K562 (cell line): ENCODE data around the gene NBEA. TPM values are rescaled to one million over a fixed set of nuclear protein-coding genes. Genes with fewer than 3 reads are reported as not detected.

Experiments
- ATAC-seq: fragments of 200-7000 bp; cut with Tn5 transposase; 3 replicates; pipeline ENCODE4 v1.9.1; 2020; ENCODE audit warnings: moderate library complexity
- BruUV-seq: library from RNA; stranded (reverse); fragments of 400-500 nt; replicated peaks from 2 replicates; lab custom pipeline; 2021; lab: Mats Ljungman, UMichigan
- CTCF ChIA-PET: fragments of 300-600 bp; formaldehyde crosslinking; extraction: SDS; loops from one replicate; lab custom pipeline; 2021; ENCODE audit warnings: low intra/inter-chr PET ratio; lab: Yijun Ruan, JAX
- POLR2A ChIA-PET: fragments of 300-600, 350-650 bp; sonication (Branson Sonifier 250); formaldehyde crosslinking; extraction: SDS; loops from one replicate; lab custom pipeline; 2021; ENCODE audit warnings: antibody characterized with exemption, inconsistent platforms; lab: Yijun Ruan, JAX
- DNase-seq, 4 experiments: peaks; one replicate each; pipeline versions ENCODE4 v3.0.0 to v3.0.0-alpha.2; 2011 to 2018; ENCODE audit warnings: low spot score in 3 of 4, mixed read lengths in 3 of 4; ENCODE audit errors: extremely low read depth in 1 of 4
- FAIRE-seq: peaks from 2 replicates; lab custom pipeline; 2011; peaks lifted over from hg19 to GRCh38; lab: Jason Lieb, UNC
- H2AFZ ChIP-seq: 2 replicates; pipeline ENCODE4 v1.6.0; 2011; ENCODE audit warnings: low read depth, low read length, control low read depth, inconsistent platforms
- H3K27ac ChIP-seq: fragments of 200-600 bp; 3 replicates; pipeline ENCODE4 v1.8.0; 2011; ENCODE audit warnings: low read depth, mild to moderate bottlenecking, control low read depth, inconsistent platforms, low read length, moderate library complexity, mixed read lengths; ENCODE audit errors: extremely low read depth
- H3K27me3 ChIP-seq, 2 experiments: fragments of 300-600 bp in 1 of 2; 2 replicates in 1 of 2; 3 replicates in 1 of 2; pipeline versions ENCODE4 v1.6.0 to v1.8.0; 2011; ENCODE audit warnings: inconsistent platforms in 2 of 2, low read length in 2 of 2, mild to moderate bottlenecking in 1 of 2, mixed read lengths in 1 of 2, moderate library complexity in 1 of 2; ENCODE audit not compliant: control insufficient read depth in 2 of 2, insufficient read depth in 2 of 2
- H3K36me3 ChIP-seq: fragments of 300-600 bp; 3 replicates; pipeline ENCODE4 v1.8.0; 2011; ENCODE audit warnings: mild to moderate bottlenecking, low read length, inconsistent platforms; ENCODE audit not compliant: control insufficient read depth, insufficient read depth
- H3K4me1 ChIP-seq, 2 experiments: fragments of 200-600 bp in 1 of 2; replicated peaks in 1 of 2; 2 replicates in 1 of 2; 3 replicates in 1 of 2; pipeline versions ENCODE4 v1.5.1 to v1.8.0; 2011; ENCODE audit warnings: inconsistent platforms in 2 of 2, low read length in 2 of 2, mild to moderate bottlenecking in 1 of 2, mixed read lengths in 1 of 2, moderate library complexity in 1 of 2; ENCODE audit not compliant: control insufficient read depth in 2 of 2, insufficient read depth in 2 of 2
- H3K4me2 ChIP-seq: 2 replicates; pipeline ENCODE4 v1.6.1; 2011; ENCODE audit warnings: low read length, control low read depth, inconsistent platforms, mixed read lengths; ENCODE audit not compliant: insufficient read depth
- H3K4me3 ChIP-seq: fragments of 200-600 bp; sonication (generic), shearing (Covaris generic); 2 replicates; pipeline ENCODE4 v1.5.1; 2016; ENCODE audit warnings: control low read depth, inconsistent platforms
- H3K79me2 ChIP-seq: fragments of 200-600 bp; 3 replicates; pipeline ENCODE4 v1.8.0; 2011; ENCODE audit warnings: low read length, inconsistent platforms; ENCODE audit not compliant: control insufficient read depth, insufficient read depth
- H3K9ac ChIP-seq, 2 experiments: 2 replicates each; pipeline versions ENCODE4 v1.6.0 to v1.6.1; 2011; ENCODE audit warnings: low read depth in 2 of 2, low read length in 2 of 2, control low read depth in 1 of 2, inconsistent platforms in 1 of 2, mild to moderate bottlenecking in 1 of 2, mixed read lengths in 1 of 2; ENCODE audit not compliant: insufficient read depth in 1 of 2
- H3K9me1 ChIP-seq: one replicate; pipeline ENCODE4 v1.6.0; 2011; ENCODE audit warnings: inconsistent platforms, mild to moderate bottlenecking, low read length, moderate library complexity; ENCODE audit not compliant: control insufficient read depth, insufficient read depth
- H3K9me3 ChIP-seq: replicated peaks from 2 replicates; pipeline ENCODE4 v1.5.1; 2011; ENCODE audit warnings: low read depth, low read length, inconsistent platforms; ENCODE audit not compliant: control insufficient read depth, insufficient read depth
- H4K20me1 ChIP-seq: replicated peaks from 2 replicates; pipeline ENCODE4 v1.6.1; 2011; ENCODE audit warnings: low read length, inconsistent platforms, mixed read lengths; ENCODE audit not compliant: control insufficient read depth, insufficient read depth
- KDM5B ChIP-seq: fragments of 200-600 bp; sonication (generic); IDR thresholded peaks from 2 replicates; pipeline ENCODE4 v1.6.1; 2012; ENCODE audit warnings: low read depth, mild to moderate bottlenecking, moderate library complexity, low read length, control low read depth, inconsistent platforms; ENCODE audit not compliant: insufficient replicate concordance
- SP2 ChIP-seq: IDR thresholded peaks from 2 replicates; pipeline ENCODE4 v1.6.1; 2011; ENCODE audit warnings: mild to moderate bottlenecking, low read depth, low read length, moderate library complexity; ENCODE audit not compliant: poor library complexity, severe bottlenecking; ENCODE audit errors: extremely low read depth
- ZNF639 ChIP-seq, 2 experiments: fragments of 200-800 bp in 1 of 2; sonication (Bioruptor generic) in 1 of 2; sonication (generic) in 1 of 2; formaldehyde crosslinking in 1 of 2; IDR thresholded peaks in 1 of 2; conservative IDR thresholded peaks in 1 of 2; 2 replicates each; pipeline versions ENCODE4 v1.5.0 to v1.6.1; 2016 to 2020; ENCODE audit warnings: missing compliant biosample characterization in 1 of 2, missing genetic modification characterization in 1 of 2, missing genetic modification reagents in 1 of 2
- ZNF699 ChIP-seq: fragments of 250-450 bp; sonication (Bioruptor Pico); IDR thresholded peaks from 2 replicates; pipeline ENCODE4 v1.8.0; 2021; ENCODE audit warnings: mild to moderate bottlenecking, moderate library complexity; ENCODE audit not compliant: insufficient replicate concordance
- WGBS: fragments of 100-300 bp; shearing (Covaris generic); methylation state at CpG from one replicate; pipeline ENCODE4 v1.1.6; 2016; ENCODE audit warnings: low coverage, mixed read lengths; ENCODE audit not compliant: insufficient coverage; ENCODE audit errors: missing lambda C conversion rate; 5-methylcytosine and 5-hydroxymethylcytosine counted together
- in situ Hi-C: fragments of 300-500 bp; cut with MboI; formaldehyde crosslinking; loops from 4 replicates; pipeline ENCODE4 v1.15.0; 2018; ENCODE audit warnings: inconsistent platforms, mixed read lengths
- intact Hi-C: fragments of 100-400 bp; cut with micrococcal nuclease; formaldehyde crosslinking; loops from 2 replicates; pipeline ENCODE4 v1.14.2; 2022
- polyA plus RNA-seq, 8 experiments: library from polyadenylated mRNA; depleted of rRNA in 4 of 8; stranded (reverse) in 5 of 8; unstranded in 3 of 8; fragments of >200 nt; fragmentation: Nextera tagmentation in 2 of 8; fragmentation: Illumina TruSeq in 1 of 8; extraction: Ambion mirVana in 2 of 8; extraction: Trizol in 1 of 8; gene quantifications; 2 replicates each; pipeline versions ENCODE4 v1.2.1 to v1.2.3, GENCODE V29; 2011 to 2014; ENCODE audit warnings: inconsistent platforms in 1 of 8, missing spikeins in 1 of 8
- total RNA-seq, 7 experiments: library from RNA; depleted of rRNA in 6 of 7; stranded (reverse); fragments of >200 nt in 6 of 7; fragmentation: Illumina TruSeq in 2 of 7; extraction: Trizol in 2 of 7; gene quantifications; 2 replicates each; pipeline versions ENCODE4 v1.2.1 to v1.2.3, GENCODE V29; 2011 to 2021; ENCODE audit warnings: low replicate concordance in 1 of 7

NBEA gene
- total and polyA plus RNA-seq, 9 of the 15 experiments (the other 6 are each of a cell fraction or from before 2014, with no cell fraction given) = 0.03 to 0.94 (median 0.05) TPM; not detected in 2

DNA sequence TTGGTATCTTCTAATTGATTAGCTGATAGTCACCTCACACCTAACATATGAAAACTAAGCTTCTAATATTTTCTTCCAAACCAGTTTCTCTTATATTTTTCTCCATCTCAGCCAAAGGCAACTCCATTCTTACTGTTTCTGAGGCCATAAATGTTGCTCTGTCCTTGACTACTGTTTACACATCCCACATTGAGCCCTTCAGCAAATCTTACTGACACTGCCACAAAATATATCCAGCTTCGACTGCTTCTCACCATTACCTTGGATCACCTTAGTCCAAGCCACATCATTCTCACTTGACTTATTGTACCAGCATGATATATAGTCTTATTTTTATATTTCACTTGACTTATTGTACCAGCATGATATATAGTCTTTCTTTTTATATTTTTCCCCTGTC, 412.8 kb downstream of the NBEA start:
- no peaks in the 10 kb centered on the region for H3K79me2 ChIP-seq
- no peaks in the 10 kb centered on the region for H3K9me3 ChIP-seq
- CTCF ChIA-PET = no interaction called here
- in situ Hi-C loops = no loop called here
- ATAC-seq (no peak), FAIRE-seq (no peak)
- H3K4me3 ChIP-seq = no peak overlapping the region
- H3K9me1 ChIP-seq = no peaks in the 10 kb centered on the region
- H3K27me3 ChIP-seq = no peaks in the 10 kb centered on the region
- H3K4me1 ChIP-seq = no peaks in the 10 kb centered on the region
- TF ChIP-seq ZNF639 (CRISPR knock-in tag; conservative IDR thresholded peaks at IDR 0.05 in 1 of 2, IDR thresholded peaks at IDR 0.05 in 1 of 2) (no peak), SP2 (no peak), KDM5B (no peak), ZNF699 (CRISPR knock-in tag) (no peak)
- TF ChIP-seq, all 486 proteins: peak for 0
- Histone ChIP-seq H3K9ac (no peak overlapping the region), H3K27ac (no peak overlapping the region), H4K20me1 (no peaks in the 10 kb centered on the region), H2AFZ (no peak overlapping the region), H3K36me3 (no peaks in the 10 kb centered on the region), H3K4me2 (no peak overlapping the region)
- DNase-seq = no peak
- 0% methylated on average over 1 of the region's 1 CpG for WGBS
- POLR2A ChIA-PET = no interaction called here
- intact Hi-C loops = no loop called here
- BruUV-seq = no TSS peak
